ENCODE results near the gene FOXA1.

The FOXA1 gene

GRCh38 chr14:37545174-37545573 lies 49.9 kb downstream of the FOXA1 start:
- TF ChIP-seq Cebpa-rat (IDR thresholded peaks at IDR 0.05) = no peak
- Histone ChIP-seq H3K27ac (no peak overlapping the region), H3K9ac (no peak overlapping the region), H3K4me3 (no peak overlapping the region), H3K9me3 (replicated peaks in 1 of 11) (peaks cover 0 to under 1% (median 0%) of the 10 kb centered on the region in 11 experiments; a peak in 1 of 22 replicates), H3K4me2 (no peak overlapping the region), H3K4me1 (no peaks in the 10 kb centered on the region), H3K27me3 (peaks cover 0 to 4% (median 0%) of the 10 kb centered on the region in 11 experiments; a peak in 1 of 22 replicates), H3K36me3 (no peaks in the 10 kb centered on the region), H4K20me1 (no peaks in the 10 kb centered on the region)

- no peaks in the 10 kb centered on the region for H3K36me3 ChIP-seq
- H3K4me2 ChIP-seq = no peak overlapping the region
- H4K20me1 ChIP-seq = no peaks in the 10 kb centered on the region
- H3K4me3 ChIP-seq = no peak overlapping the region
- peaks cover 0 to 8% (median 0%) of the 10 kb centered on the region in 11 experiments; a peak in 3 of 22 replicates for H3K9me3 ChIP-seq (replicated peaks in 1 of 11)
- H3K27ac ChIP-seq = no peak overlapping the region
- no peaks in the 10 kb centered on the region for H3K4me1 ChIP-seq
- H3K27me3 ChIP-seq = peaks cover 0 to 4% (median 0%) of the 10 kb centered on the region in 11 experiments; a peak in 1 of 22 replicates
- H3K9ac ChIP-seq = no peak overlapping the region
- no peak for TF ChIP-seq Cebpa-rat (IDR thresholded peaks at IDR 0.05)
Observed at GRCh38 chr14:37544407-37544806, 50.6 kb downstream of the FOXA1 start.

GRCh38 chr14:37539992-37540391 lies 55.1 kb downstream of the FOXA1 start:
- no peaks in the 10 kb centered on the region for H4K20me1 ChIP-seq
- H3K9ac ChIP-seq = no peak overlapping the region
- peaks cover 0 to 8% (median 0%) of the 10 kb centered on the region in 11 experiments; a peak in 3 of 22 replicates for H3K9me3 ChIP-seq (replicated peaks in 1 of 11)
- no peak for TF ChIP-seq Cebpa-rat (IDR thresholded peaks at IDR 0.05)
- no peak overlapping the region for H3K27ac ChIP-seq
- no peaks in the 10 kb centered on the region for H3K36me3 ChIP-seq
- no peaks in the 10 kb centered on the region for H3K4me1 ChIP-seq
- H3K4me2 ChIP-seq = no peak overlapping the region
- no peak overlapping the region for H3K4me3 ChIP-seq
- H3K27me3 ChIP-seq = no peaks in the 10 kb centered on the region
